HG03108 (cell line): ENCODE data around the gene GRM4.

ENCODE experiments used
- ATAC-seq: cut with Tn5 transposase; IDR thresholded peaks from one replicate; pipeline ENCODE4 v1.9.1; 2021; ENCODE audit warnings: moderate library complexity; ENCODE audit not compliant: unreplicated experiment

Gene GRM4

GRCh38 chr6:34065466-34066217 is 80.2 kb downstream of the GRM4 start:
- ATAC-seq, result no peak

- no peak for ATAC-seq
Measured at GRCh38 chr6:34064675-34065074, 81.2 kb downstream of the GRM4 start.

GRCh38 chr6:34063651-34064050 is 82.2 kb downstream of the GRM4 start:
- no peak for ATAC-seq

- ATAC-seq, result no peak
Measured at GRCh38 chr6:34062815-34063214, 83.1 kb downstream of the GRM4 start.

- no peak for ATAC-seq
Measured at GRCh38 chr6:34062156-34062555, 83.7 kb downstream of the GRM4 start.

GRCh38 chr6:34061348-34061747 is 84.5 kb downstream of the GRM4 start:
- no peak for ATAC-seq

- no peak for ATAC-seq
Measured at GRCh38 chr6:34059914-34060313, 86.0 kb downstream of the GRM4 start.

- ATAC-seq, result no peak
Measured at GRCh38 chr6:34059136-34059731, 86.7 kb downstream of the GRM4 start.

- ATAC-seq, result no peak
Measured at GRCh38 chr6:34057790-34058189, 88.1 kb downstream of the GRM4 start.

- ATAC-seq, result no peak
Measured at GRCh38 chr6:34057191-34057590, 88.7 kb downstream of the GRM4 start.

GRCh38 chr6:34056305-34057108 is 89.4 kb downstream of the GRM4 start:
- no peak for ATAC-seq

- ATAC-seq, result no peak
Measured at GRCh38 chr6:34055223-34055933, 90.5 kb downstream of the GRM4 start.

GRCh38 chr6:34053721-34054120 is 92.2 kb downstream of the GRM4 start:
- no peak for ATAC-seq

GRCh38 chr6:34052918-34053608 is 92.8 kb downstream of the GRM4 start:
- ATAC-seq, result no peak

- no peak for ATAC-seq
Measured at GRCh38 chr6:34052071-34052825, 93.6 kb downstream of the GRM4 start.

GRCh38 chr6:34051331-34051919 is 94.5 kb downstream of the GRM4 start:
- ATAC-seq, result no peak

- ATAC-seq, result no peak
Measured at GRCh38 chr6:34050691-34051090, 95.2 kb downstream of the GRM4 start.

- ATAC-seq, result no peak
Measured at GRCh38 chr6:34049395-34050342, 96.2 kb downstream of the GRM4 start.
